ENCODE measurements around the gene STARD8.

The STARD8 gene

GRCh38 chrX:68749426-68749825 lies 102.0 kb downstream of the STARD8 start:
- no peaks in the 10 kb centered on the region for H3K27me3 ChIP-seq

DNA sequence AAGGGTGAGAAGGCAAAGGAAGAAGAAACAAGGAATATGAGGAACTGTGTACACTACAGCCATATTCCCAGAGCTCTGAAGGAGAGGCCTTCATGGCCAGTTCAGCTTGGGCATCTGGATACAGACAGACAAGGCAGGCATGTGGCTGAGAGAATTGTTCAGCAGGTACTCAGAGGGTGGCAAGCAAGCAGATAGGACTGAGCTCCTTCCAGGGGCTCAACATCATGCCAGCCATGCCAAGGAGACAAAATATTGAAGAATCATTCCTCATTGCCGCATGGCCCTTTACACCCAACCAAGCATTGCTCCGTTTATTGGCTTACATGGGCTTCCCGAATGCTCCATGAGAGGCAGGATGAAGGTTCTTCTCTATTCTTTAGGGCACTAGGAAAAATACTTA lies 102.8 kb downstream of the STARD8 start:
- TF ChIP-seq, protein P1, sequence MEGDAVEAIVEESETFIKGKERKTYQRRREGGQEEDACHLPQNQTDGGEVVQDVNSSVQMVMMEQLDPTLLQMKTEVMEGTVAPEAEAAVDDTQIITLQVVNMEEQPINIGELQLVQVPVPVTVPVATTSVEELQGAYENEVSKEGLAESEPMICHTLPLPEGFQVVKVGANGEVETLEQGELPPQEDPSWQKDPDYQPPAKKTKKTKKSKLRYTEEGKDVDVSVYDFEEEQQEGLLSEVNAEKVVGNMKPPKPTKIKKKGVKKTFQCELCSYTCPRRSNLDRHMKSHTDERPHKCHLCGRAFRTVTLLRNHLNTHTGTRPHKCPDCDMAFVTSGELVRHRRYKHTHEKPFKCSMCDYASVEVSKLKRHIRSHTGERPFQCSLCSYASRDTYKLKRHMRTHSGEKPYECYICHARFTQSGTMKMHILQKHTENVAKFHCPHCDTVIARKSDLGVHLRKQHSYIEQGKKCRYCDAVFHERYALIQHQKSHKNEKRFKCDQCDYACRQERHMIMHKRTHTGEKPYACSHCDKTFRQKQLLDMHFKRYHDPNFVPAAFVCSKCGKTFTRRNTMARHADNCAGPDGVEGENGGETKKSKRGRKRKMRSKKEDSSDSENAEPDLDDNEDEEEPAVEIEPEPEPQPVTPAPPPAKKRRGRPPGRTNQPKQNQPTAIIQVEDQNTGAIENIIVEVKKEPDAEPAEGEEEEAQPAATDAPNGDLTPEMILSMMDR (IDR thresholded peaks at IDR 0.05), result no peak
- no peaks in the 10 kb centered on the region for H3K27me3 ChIP-seq
- H3K4me3 ChIP-seq (ENCODE audit: low read depth in 1 of 2, low read length in 1 of 2), result no peak overlapping the region

More at GRCh38 chrX:68749426-68749825, 102.0 kb downstream of the STARD8 start:
- Histone ChIP-seq H3K27ac (no peak overlapping the region), H3K4me1 (ENCODE audit: control insufficient read depth in 1 of 2, insufficient read depth in 1 of 2, low read depth in 1 of 2, low read length in 1 of 2) (no peaks in the 10 kb centered on the region), H3K9me3 (no peaks in the 10 kb centered on the region), H3K4me3 (ENCODE audit: low read depth in 1 of 2, low read length in 1 of 2) (no peak overlapping the region), H3K36me3 (no peaks in the 10 kb centered on the region)
- TF ChIP-seq, protein P1 (IDR thresholded peaks at IDR 0.05), result no peak

DNA sequence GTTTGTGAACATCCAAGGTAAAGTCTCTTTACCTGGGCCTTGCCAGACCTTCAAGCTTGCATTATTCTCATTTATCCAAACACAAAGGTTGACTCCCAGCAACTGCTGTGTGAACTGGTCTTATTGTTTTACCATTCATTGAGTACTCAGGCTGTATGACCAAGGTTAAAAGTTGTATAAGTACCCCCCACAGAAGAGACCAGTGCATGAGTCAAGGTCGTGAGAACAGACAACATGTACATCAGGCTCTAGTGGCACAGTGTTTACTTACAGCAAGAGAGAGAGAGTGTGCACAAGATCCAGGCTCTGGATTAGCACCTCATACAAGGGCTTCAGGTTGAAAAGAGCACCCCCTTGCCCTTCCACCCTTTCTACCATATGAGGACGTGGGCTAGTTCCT lies 103.9 kb downstream of the STARD8 start:
- Histone ChIP-seq H3K9me3 (no peaks in the 10 kb centered on the region), H3K36me3 (no peaks in the 10 kb centered on the region), H3K4me3 (ENCODE audit: low read depth in 1 of 2, low read length in 1 of 2) (no peak overlapping the region), H3K27ac (no peak overlapping the region), H3K4me1 (ENCODE audit: control insufficient read depth in 1 of 2, insufficient read depth in 1 of 2, low read depth in 1 of 2, low read length in 1 of 2) (no peaks in the 10 kb centered on the region), H3K27me3 (no peaks in the 10 kb centered on the region)
- TF ChIP-seq, protein P1 (IDR thresholded peaks at IDR 0.05), result no peak

More for the DNA sequence above, 102.8 kb downstream of the STARD8 start:
- Histone ChIP-seq H3K36me3 (no peaks in the 10 kb centered on the region), H3K4me1 (ENCODE audit: control insufficient read depth in 1 of 2, insufficient read depth in 1 of 2, low read depth in 1 of 2, low read length in 1 of 2) (no peaks in the 10 kb centered on the region), H3K9me3 (no peaks in the 10 kb centered on the region), H3K27ac (no peak overlapping the region)

- Histone ChIP-seq H3K27ac (no peak overlapping the region), H3K4me1 (ENCODE audit: control insufficient read depth in 1 of 2, insufficient read depth in 1 of 2, low read depth in 1 of 2, low read length in 1 of 2) (no peaks in the 10 kb centered on the region), H3K36me3 (no peaks in the 10 kb centered on the region), H3K27me3 (no peaks in the 10 kb centered on the region), H3K9me3 (no peaks in the 10 kb centered on the region), H3K4me3 (ENCODE audit: low read depth in 1 of 2, low read length in 1 of 2) (no peak overlapping the region)
- TF ChIP-seq, protein P1 (IDR thresholded peaks at IDR 0.05), result no peak
Measured at GRCh38 chrX:68753218-68753617, 105.8 kb downstream of the STARD8 start.

DNA sequence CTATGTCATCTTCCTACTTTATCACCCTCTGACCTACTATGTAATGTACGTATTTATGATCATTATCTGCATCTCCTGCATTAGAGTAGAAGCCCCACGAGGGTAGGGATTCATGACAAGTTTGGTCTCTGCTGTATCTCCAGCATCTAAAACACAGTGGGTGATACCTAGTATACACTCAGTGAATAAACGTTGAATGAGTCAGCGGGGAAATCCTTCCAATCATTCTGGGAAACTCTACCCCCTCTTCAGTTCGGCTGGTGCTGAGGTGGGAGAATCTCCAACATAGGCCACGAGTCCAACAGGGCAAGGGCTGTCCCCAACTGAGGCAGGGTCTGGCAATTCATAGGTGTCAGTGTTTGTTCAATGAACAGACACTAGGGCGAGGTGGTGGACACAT lies 106.9 kb downstream of the STARD8 start:
- TF ChIP-seq, protein P1 (IDR thresholded peaks at IDR 0.05), result no peak
- no peaks in the 10 kb centered on the region for H3K36me3 ChIP-seq
- H3K27ac ChIP-seq, result no peak overlapping the region
- H3K27me3 ChIP-seq, result no peaks in the 10 kb centered on the region
- no peaks in the 10 kb centered on the region for H3K9me3 ChIP-seq
- no peak overlapping the region for H3K4me3 ChIP-seq (ENCODE audit: low read depth in 1 of 2, low read length in 1 of 2)
- no peaks in the 10 kb centered on the region for H3K4me1 ChIP-seq (ENCODE audit: control insufficient read depth in 1 of 2, insufficient read depth in 1 of 2, low read depth in 1 of 2, low read length in 1 of 2)

GRCh38 chrX:68755616-68756125 lies 108.2 kb downstream of the STARD8 start:
- H3K9me3 ChIP-seq, result no peaks in the 10 kb centered on the region
- H3K27ac ChIP-seq, result no peak overlapping the region
- no peaks in the 10 kb centered on the region for H3K27me3 ChIP-seq
- no peaks in the 10 kb centered on the region for H3K4me1 ChIP-seq (ENCODE audit: control insufficient read depth in 1 of 2, insufficient read depth in 1 of 2, low read depth in 1 of 2, low read length in 1 of 2)
- no peak overlapping the region for H3K4me3 ChIP-seq (ENCODE audit: low read depth in 1 of 2, low read length in 1 of 2)
- no peaks in the 10 kb centered on the region for H3K36me3 ChIP-seq
- TF ChIP-seq, protein P1 (IDR thresholded peaks at IDR 0.05), result no peak

Data from neutrophil (primary cell).